ENCODE measurements around the gene DRD2.

DRD2 gene

GRCh38 chr11:113410414-113411135 is 64.6 kb downstream of the DRD2 start:
- H3K27ac Mint-ChIP-seq: no peak overlapping the region
- DNase-seq (ENCODE audit: low spot score): no peak
- H3K4me1 Mint-ChIP-seq (ENCODE audit: low read depth): no peaks in the 10 kb centered on the region
- no peak overlapping the region for H3K4me3 Mint-ChIP-seq
- no peaks in the 10 kb centered on the region for H3K36me3 Mint-ChIP-seq (ENCODE audit: low read depth)
- H3K27me3 Mint-ChIP-seq (ENCODE audit: low read depth): no peaks in the 10 kb centered on the region
- H3K9me3 Mint-ChIP-seq: no peaks in the 10 kb centered on the region

DNA sequence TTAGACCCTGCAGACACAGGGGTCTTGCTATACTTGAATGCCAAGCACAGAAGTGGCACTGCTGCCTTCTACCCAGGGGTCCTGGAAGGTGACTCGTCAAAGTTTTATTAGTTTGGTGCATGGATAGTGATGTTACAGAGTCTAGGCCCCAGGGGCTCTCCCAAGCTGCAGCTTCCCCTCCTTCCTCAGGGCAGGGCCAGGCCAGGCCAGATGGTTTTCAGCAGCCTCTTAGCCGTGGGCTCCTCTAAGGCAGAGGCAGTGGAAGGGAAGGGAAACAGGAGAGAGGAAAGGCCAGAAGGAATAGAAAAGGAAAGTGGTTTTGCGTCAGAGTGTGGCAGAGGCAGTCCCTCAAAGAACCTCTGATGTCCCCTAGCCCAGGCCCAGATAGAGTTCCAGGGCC is 65.7 kb downstream of the DRD2 start:
- Mint-ChIP-seq H3K27me3 (ENCODE audit: low read depth) (peaks cover 4% of the 10 kb centered on the region), H3K9me3 (no peaks in the 10 kb centered on the region), H3K4me1 (ENCODE audit: low read depth) (no peaks in the 10 kb centered on the region), H3K4me3 (no peak overlapping the region), H3K27ac (no peak overlapping the region), H3K36me3 (ENCODE audit: low read depth) (no peaks in the 10 kb centered on the region)
- no peak for DNase-seq (ENCODE audit: low spot score)

GRCh38 chr11:113408887-113409286 is 66.3 kb downstream of the DRD2 start:
- Mint-ChIP-seq H3K36me3 (ENCODE audit: low read depth) (no peaks in the 10 kb centered on the region), H3K27ac (no peak overlapping the region), H3K4me1 (ENCODE audit: low read depth) (no peaks in the 10 kb centered on the region), H3K9me3 (no peaks in the 10 kb centered on the region), H3K27me3 (ENCODE audit: low read depth) (peaks cover 4% of the 10 kb centered on the region), H3K4me3 (no peak overlapping the region)
- no peak for DNase-seq (ENCODE audit: low spot score)

DNA sequence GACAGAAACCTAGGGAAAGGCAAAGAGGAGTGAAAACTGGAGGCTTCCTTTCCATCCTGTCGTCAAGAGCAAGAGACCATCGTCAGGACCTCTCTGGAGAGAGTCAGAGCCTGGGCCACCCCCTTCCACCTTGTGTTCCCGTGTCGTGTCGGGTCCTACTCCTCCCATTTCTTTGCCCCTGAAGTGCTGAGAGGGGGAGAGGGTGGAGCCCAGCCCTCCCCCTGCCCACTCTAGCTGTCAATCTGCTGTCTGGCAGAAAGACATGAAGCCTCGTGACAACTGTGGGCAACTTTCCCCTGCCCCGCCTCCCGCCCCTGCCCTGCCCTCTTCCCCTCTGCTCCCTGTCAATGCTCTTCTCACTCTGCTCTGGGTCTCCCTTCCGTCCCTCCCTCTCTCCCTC is 67.0 kb downstream of the DRD2 start:
- H3K27ac Mint-ChIP-seq: no peak overlapping the region
- no peak overlapping the region for H3K4me3 Mint-ChIP-seq
- H3K9me3 Mint-ChIP-seq: no peaks in the 10 kb centered on the region

DNA sequence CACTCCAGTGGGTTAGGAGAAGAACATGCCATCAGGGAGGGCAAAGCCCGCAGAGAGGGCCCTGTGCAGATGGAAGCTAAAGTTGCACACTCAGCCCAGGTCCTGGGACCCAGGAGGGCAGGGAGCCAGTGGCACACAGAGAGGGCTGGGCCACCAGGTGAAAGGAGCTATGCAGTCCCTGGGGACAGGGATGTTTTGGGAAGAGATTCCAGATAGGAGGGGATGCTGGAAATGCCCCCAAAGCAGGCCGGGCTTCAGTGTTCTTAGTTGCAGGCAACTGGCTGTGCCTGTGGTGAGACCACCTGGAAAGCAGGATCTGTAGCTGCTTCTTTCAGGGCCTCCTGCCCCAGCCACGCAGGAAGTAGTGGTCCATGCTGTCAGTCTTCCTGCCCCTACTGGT is 68.0 kb downstream of the DRD2 start:
- H3K27me3 Mint-ChIP-seq (ENCODE audit: low read depth): peaks cover 4% of the 10 kb centered on the region
- H3K27ac Mint-ChIP-seq: no peak overlapping the region
- H3K4me3 Mint-ChIP-seq: no peak overlapping the region
- H3K9me3 Mint-ChIP-seq: no peaks in the 10 kb centered on the region
- H3K4me1 Mint-ChIP-seq (ENCODE audit: low read depth): no peaks in the 10 kb centered on the region
- no peak for DNase-seq (ENCODE audit: low spot score)
- H3K36me3 Mint-ChIP-seq (ENCODE audit: low read depth): no peaks in the 10 kb centered on the region

More for the DNA sequence above, 67.0 kb downstream of the DRD2 start:
- H3K4me1 Mint-ChIP-seq (ENCODE audit: low read depth): no peaks in the 10 kb centered on the region
- peaks cover 4% of the 10 kb centered on the region for H3K27me3 Mint-ChIP-seq (ENCODE audit: low read depth)
- H3K36me3 Mint-ChIP-seq (ENCODE audit: low read depth): no peaks in the 10 kb centered on the region
- DNase-seq (ENCODE audit: low spot score): no peak

- Mint-ChIP-seq H3K27ac (no peak overlapping the region), H3K9me3 (no peaks in the 10 kb centered on the region), H3K27me3 (ENCODE audit: low read depth) (peaks cover 4% of the 10 kb centered on the region), H3K4me1 (ENCODE audit: low read depth) (no peaks in the 10 kb centered on the region), H3K4me3 (no peak overlapping the region), H3K36me3 (ENCODE audit: low read depth) (no peaks in the 10 kb centered on the region)
- DNase-seq (ENCODE audit: low spot score): no peak
Measured at GRCh38 chr11:113405724-113406478, 69.3 kb downstream of the DRD2 start.

- Mint-ChIP-seq H3K27ac (no peak overlapping the region), H3K27me3 (ENCODE audit: low read depth) (peaks cover 4% of the 10 kb centered on the region), H3K4me1 (ENCODE audit: low read depth) (no peaks in the 10 kb centered on the region), H3K4me3 (no peak overlapping the region), H3K36me3 (ENCODE audit: low read depth) (no peaks in the 10 kb centered on the region), H3K9me3 (no peaks in the 10 kb centered on the region)
- DNase-seq (ENCODE audit: low spot score): no peak
Measured at GRCh38 chr11:113404859-113405430, 70.3 kb downstream of the DRD2 start.

- Mint-ChIP-seq H3K9me3 (no peaks in the 10 kb centered on the region), H3K4me1 (ENCODE audit: low read depth) (no peaks in the 10 kb centered on the region), H3K36me3 (ENCODE audit: low read depth) (no peaks in the 10 kb centered on the region), H3K4me3 (no peak overlapping the region), H3K27me3 (ENCODE audit: low read depth) (peaks cover 4% of the 10 kb centered on the region), H3K27ac (no peak overlapping the region)
- DNase-seq (ENCODE audit: low spot score): no peak
Measured at GRCh38 chr11:113401718-113402117, 73.5 kb downstream of the DRD2 start.

GRCh38 chr11:113400631-113401230 is 74.5 kb downstream of the DRD2 start:
- H3K4me1 Mint-ChIP-seq (ENCODE audit: low read depth): no peaks in the 10 kb centered on the region

GRCh38 chr11:113398669-113399430 is 76.3 kb downstream of the DRD2 start:
- Mint-ChIP-seq H3K4me3 (no peak overlapping the region), H3K27me3 (ENCODE audit: low read depth) (no peaks in the 10 kb centered on the region), H3K27ac (no peak overlapping the region), H3K9me3 (no peaks in the 10 kb centered on the region), H3K4me1 (ENCODE audit: low read depth) (no peaks in the 10 kb centered on the region), H3K36me3 (ENCODE audit: low read depth) (no peaks in the 10 kb centered on the region)
- no peak for DNase-seq (ENCODE audit: low spot score)

More at GRCh38 chr11:113400631-113401230, 74.5 kb downstream of the DRD2 start:
- Mint-ChIP-seq H3K9me3 (no peaks in the 10 kb centered on the region), H3K27me3 (ENCODE audit: low read depth) (peaks cover 4% of the 10 kb centered on the region), H3K27ac (no peak overlapping the region), H3K36me3 (ENCODE audit: low read depth) (no peaks in the 10 kb centered on the region), H3K4me3 (no peak overlapping the region)
- no peak for DNase-seq (ENCODE audit: low spot score)

GRCh38 chr11:113397821-113398220 is 77.4 kb downstream of the DRD2 start:
- no peaks in the 10 kb centered on the region for H3K27me3 Mint-ChIP-seq (ENCODE audit: low read depth)
- no peaks in the 10 kb centered on the region for H3K9me3 Mint-ChIP-seq
- DNase-seq (ENCODE audit: low spot score): no peak
- H3K27ac Mint-ChIP-seq: no peak overlapping the region
- H3K4me3 Mint-ChIP-seq: no peak overlapping the region
- no peaks in the 10 kb centered on the region for H3K4me1 Mint-ChIP-seq (ENCODE audit: low read depth)
- H3K36me3 Mint-ChIP-seq (ENCODE audit: low read depth): no peaks in the 10 kb centered on the region

- no peak overlapping the region for H3K27ac Mint-ChIP-seq
- H3K36me3 Mint-ChIP-seq (ENCODE audit: low read depth): no peaks in the 10 kb centered on the region
- DNase-seq (ENCODE audit: low spot score): no peak
- H3K9me3 Mint-ChIP-seq: no peaks in the 10 kb centered on the region
- no peaks in the 10 kb centered on the region for H3K27me3 Mint-ChIP-seq (ENCODE audit: low read depth)
- H3K4me1 Mint-ChIP-seq (ENCODE audit: low read depth): no peaks in the 10 kb centered on the region
- H3K4me3 Mint-ChIP-seq: no peak overlapping the region
Measured at GRCh38 chr11:113397212-113397611, 78.0 kb downstream of the DRD2 start.

DNA sequence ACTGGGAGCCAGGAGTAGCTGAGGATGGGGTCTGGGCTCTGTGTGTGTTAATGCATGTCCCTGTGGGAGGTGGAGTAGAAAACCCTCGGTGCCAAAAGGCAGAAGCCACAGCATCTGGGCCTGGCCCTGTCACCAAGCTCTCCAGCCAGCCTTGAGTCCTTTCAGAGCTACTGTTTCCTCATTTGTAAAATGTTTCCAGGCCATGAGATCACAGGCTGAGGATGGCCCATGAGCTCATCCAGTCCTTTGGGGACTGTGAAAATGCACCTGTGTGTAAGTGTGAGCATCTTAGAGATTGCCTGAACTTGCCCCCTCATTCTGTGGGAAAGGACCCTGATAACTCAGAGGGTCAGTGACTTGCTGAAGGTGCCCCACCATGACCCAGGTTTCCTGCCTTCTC is 78.5 kb downstream of the DRD2 start:
- H3K9me3 Mint-ChIP-seq: no peaks in the 10 kb centered on the region
- H3K27me3 Mint-ChIP-seq (ENCODE audit: low read depth): no peaks in the 10 kb centered on the region
- no peak overlapping the region for H3K4me3 Mint-ChIP-seq
- H3K27ac Mint-ChIP-seq: no peak overlapping the region
- H3K36me3 Mint-ChIP-seq (ENCODE audit: low read depth): no peaks in the 10 kb centered on the region
- H3K4me1 Mint-ChIP-seq (ENCODE audit: low read depth): no peaks in the 10 kb centered on the region
- no peak for DNase-seq (ENCODE audit: low spot score)

All from T-helper 2 cell treated with Interferon-gamma antibody and Interleukin-4, amounts not matched to agents 5 μg/mL and 100 μg/mL, for 36 hours (primary cell).